Natural killer cell treated with Interleukin-12 subunit alpha and Interleukin-12 subunit beta and Interleukin-15 and Interleukin-18, amount 100 ng/mL, for 72 hours (primary cell): ENCODE measurements around the gene NKX2-1. TPM values are rescaled to one million over a fixed set of nuclear protein-coding genes. Genes with fewer than 3 reads are reported as not detected.
"Not testable (repeated sequence)": the region's sequence is repeated elsewhere in the genome, so short reads cannot be mapped to it uniquely, and the experiment has no call there.

Source experiments
- ATAC-seq, 2 donors: fragments of 150-1000 bp; cut with Tn5 transposase in 1 of 2; sonication (Bioruptor Pico), chemical (Tn5 transposase) in 1 of 2; 2 replicates each; pipeline ENCODE4 v1.10.0; 2021
- DNase-seq: peaks from one replicate; pipeline ENCODE4 v3.0.0; 2022; ENCODE audit warnings: low spot score
- H3K27ac Mint-ChIP-seq, 2 donors: 1 replicate in 1 of 2; 2 replicates in 1 of 2; pipeline ENCODE4 v1.8.0; 2022; ENCODE audit warnings: mixed read lengths in 2 of 2, mild to moderate bottlenecking in 1 of 2, moderate library complexity in 1 of 2
- H3K27me3 Mint-ChIP-seq, 2 donors: 1 replicate in 1 of 2; 2 replicates in 1 of 2; pipeline ENCODE4 v1.8.0; 2022; ENCODE audit warnings: mixed read lengths in 2 of 2
- H3K36me3 Mint-ChIP-seq: one replicate; pipeline ENCODE4 v1.8.0; 2022; ENCODE audit warnings: mixed read lengths
- H3K4me1 Mint-ChIP-seq, 2 donors: 1 replicate in 1 of 2; 2 replicates in 1 of 2; pipeline ENCODE4 v1.8.0; 2022; ENCODE audit warnings: low read depth in 2 of 2, mixed read lengths in 2 of 2, mild to moderate bottlenecking in 1 of 2
- H3K4me3 Mint-ChIP-seq: one replicate; pipeline ENCODE4 v1.8.0; 2022; ENCODE audit warnings: mixed read lengths
- H3K9me3 Mint-ChIP-seq: 2 replicates; pipeline ENCODE4 v1.8.0; 2022; ENCODE audit warnings: mixed read lengths
- total RNA-seq, 2 donors: library from RNA; stranded (reverse); gene quantifications; one replicate each; pipeline ENCODE4 v1.2.3, GENCODE V29; 2022

NKX2-1 gene
- total RNA-seq, 2 donors from 2014 or later, result not detected

DNA sequence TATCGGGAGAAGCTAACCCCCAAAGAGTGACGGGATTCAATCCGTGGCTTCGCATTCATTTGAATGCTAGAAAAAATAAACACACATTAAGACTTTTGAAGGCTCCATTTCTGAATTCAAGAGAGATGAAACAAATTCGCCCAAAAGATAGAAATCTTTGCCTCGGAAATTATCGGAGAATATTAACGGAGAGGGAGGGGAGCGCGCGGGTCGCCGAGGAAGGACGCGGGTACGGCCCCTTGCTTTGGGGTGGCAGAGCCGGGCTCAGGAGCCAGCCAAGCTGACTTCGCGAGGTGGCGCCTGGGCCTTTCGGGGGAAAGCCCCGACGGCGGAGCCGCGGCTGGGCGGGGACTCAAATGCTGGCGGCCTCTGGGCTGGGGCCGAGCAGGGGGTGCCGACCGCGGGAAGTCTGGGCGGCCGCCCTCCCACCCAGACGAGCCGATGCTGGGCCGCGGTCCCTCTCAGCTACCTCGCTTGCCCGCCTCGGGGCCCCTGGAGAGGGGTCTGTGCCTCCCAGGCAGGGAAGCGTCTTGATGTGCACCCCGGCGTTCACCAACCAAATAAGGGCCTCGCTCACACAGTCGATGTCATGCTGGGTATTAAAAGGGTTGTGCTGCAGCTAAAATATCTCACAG is 14.7 kb downstream of the NKX2-1 start:
- H3K27me3 Mint-ChIP-seq, result peaks cover 54 to 73% of the 10 kb centered on the region in 2 donors
- DNase-seq, result no peak
- peaks cover 6 to 12% of the 10 kb centered on the region in 2 donors for H3K4me1 Mint-ChIP-seq
- peaks cover 32% of the 10 kb centered on the region for H3K36me3 Mint-ChIP-seq
- no peak overlapping the region for H3K27ac Mint-ChIP-seq
- peaks cover 11% of the 10 kb centered on the region for H3K9me3 Mint-ChIP-seq
- no peak overlapping the region for H3K4me3 Mint-ChIP-seq
- ATAC-seq, result peak; percentile 15 to 31

DNA sequence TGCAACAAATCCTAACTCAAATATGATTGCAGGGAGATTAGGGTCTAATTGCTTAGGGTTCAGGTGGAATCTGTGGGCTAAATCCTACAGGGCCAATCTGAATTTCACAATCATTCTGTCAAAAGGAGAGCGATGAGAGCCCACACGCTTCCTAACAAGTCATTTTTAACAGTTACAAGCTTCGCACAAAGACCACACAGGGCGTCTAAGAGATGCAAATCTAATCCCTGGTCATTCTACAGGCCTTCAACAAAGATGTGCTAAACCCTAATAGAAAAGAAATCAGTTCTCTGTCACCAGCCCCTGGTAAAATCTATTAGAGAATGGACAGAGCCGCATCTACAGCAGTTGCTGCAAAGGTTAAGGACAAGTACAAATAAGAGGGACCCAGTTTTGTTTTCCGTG is 15.3 kb downstream of the NKX2-1 start:
- H3K4me1 Mint-ChIP-seq, result peaks cover 6 to 12% of the 10 kb centered on the region in 2 donors
- peaks cover 51 to 72% of the 10 kb centered on the region in 2 donors for H3K27me3 Mint-ChIP-seq
- H3K36me3 Mint-ChIP-seq, result peaks cover 31% of the 10 kb centered on the region
- no peak overlapping the region for H3K4me3 Mint-ChIP-seq
- no peak for DNase-seq
- no peak overlapping the region for H3K27ac Mint-ChIP-seq
- no peak for ATAC-seq
- peaks cover 11% of the 10 kb centered on the region for H3K9me3 Mint-ChIP-seq

GRCh38 chr14:36503771-36504741 is 16.0 kb downstream of the NKX2-1 start:
- H3K27me3 Mint-ChIP-seq, result peaks cover 46 to 69% of the 10 kb centered on the region in 2 donors
- ATAC-seq, result no peak
- peaks cover 6 to 7% of the 10 kb centered on the region in 2 donors for H3K4me1 Mint-ChIP-seq
- DNase-seq, result no peak
- no peak overlapping the region for H3K27ac Mint-ChIP-seq
- H3K36me3 Mint-ChIP-seq, result peaks cover 24% of the 10 kb centered on the region
- H3K9me3 Mint-ChIP-seq, result peaks cover 7% of the 10 kb centered on the region
- no peak overlapping the region for H3K4me3 Mint-ChIP-seq

GRCh38 chr14:36502558-36503508 is 17.2 kb downstream of the NKX2-1 start:
- H3K4me3 Mint-ChIP-seq, result no peak overlapping the region
- no peak for DNase-seq
- H3K27ac Mint-ChIP-seq, result no peak overlapping the region
- peaks cover 47 to 70% of the 10 kb centered on the region in 2 donors for H3K27me3 Mint-ChIP-seq
- H3K36me3 Mint-ChIP-seq, result peaks cover 21% of the 10 kb centered on the region
- ATAC-seq, result no peak
- peaks cover 7% of the 10 kb centered on the region for H3K9me3 Mint-ChIP-seq
- peaks cover 6 to 7% of the 10 kb centered on the region in 2 donors for H3K4me1 Mint-ChIP-seq

GRCh38 chr14:36498938-36499337 is 21.1 kb downstream of the NKX2-1 start:
- no peak for ATAC-seq

GRCh38 chr14:36496346-36496745 is 23.7 kb downstream of the NKX2-1 start:
- Mint-ChIP-seq H3K27me3 (peaks cover 13 to 38% of the 10 kb centered on the region in 2 donors), H3K4me1 (no peaks in the 10 kb centered on the region), H3K36me3 (no peaks in the 10 kb centered on the region), H3K27ac (no peak overlapping the region), H3K9me3 (no peaks in the 10 kb centered on the region), H3K4me3 (no peak overlapping the region)
- ATAC-seq (no peak), DNase-seq (no peak)

More at GRCh38 chr14:36498938-36499337, 21.1 kb downstream of the NKX2-1 start:
- peaks cover 3% of the 10 kb centered on the region for H3K9me3 Mint-ChIP-seq
- H3K4me1 Mint-ChIP-seq, result peaks cover 0 to 4% of the 10 kb centered on the region in 2 donors
- peaks cover 6% of the 10 kb centered on the region for H3K36me3 Mint-ChIP-seq
- peaks cover 28 to 53% of the 10 kb centered on the region in 2 donors for H3K27me3 Mint-ChIP-seq
- H3K4me3 Mint-ChIP-seq, result no peak overlapping the region
- no peak overlapping the region for H3K27ac Mint-ChIP-seq
- no peak for DNase-seq

DNA sequence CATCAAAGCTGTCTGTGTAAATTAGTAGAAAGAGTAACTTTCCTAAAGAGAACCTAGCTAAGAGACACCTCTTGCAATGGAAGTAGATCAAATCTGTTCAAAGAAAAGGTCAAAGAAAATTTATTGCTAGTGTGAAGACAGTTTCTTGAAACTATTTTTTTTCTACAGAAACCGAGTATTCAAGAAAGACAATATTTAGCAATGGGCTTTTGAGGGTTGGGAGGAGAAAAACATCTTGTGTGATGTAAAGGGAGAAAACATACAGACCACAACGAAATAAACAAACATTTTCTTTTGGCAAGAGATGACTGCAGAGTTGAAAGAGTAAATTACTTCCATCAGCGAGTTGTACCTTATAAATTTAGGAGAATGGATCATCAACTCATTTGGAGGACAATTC is 24.4 kb downstream of the NKX2-1 start:
- no peak overlapping the region for H3K27ac Mint-ChIP-seq
- H3K9me3 Mint-ChIP-seq, result no peaks in the 10 kb centered on the region
- no peaks in the 10 kb centered on the region for H3K4me1 Mint-ChIP-seq
- ATAC-seq, result no peak
- H3K27me3 Mint-ChIP-seq, result peaks cover 13 to 38% of the 10 kb centered on the region in 2 donors
- H3K4me3 Mint-ChIP-seq, result no peak overlapping the region
- no peaks in the 10 kb centered on the region for H3K36me3 Mint-ChIP-seq
- DNase-seq, result no peak

GRCh38 chr14:36493761-36494160 is 26.3 kb downstream of the NKX2-1 start:
- no peak overlapping the region for H3K27ac Mint-ChIP-seq
- H3K4me1 Mint-ChIP-seq, result no peaks in the 10 kb centered on the region
- no peak overlapping the region for H3K4me3 Mint-ChIP-seq
- H3K36me3 Mint-ChIP-seq, result no peaks in the 10 kb centered on the region
- H3K9me3 Mint-ChIP-seq, result no peaks in the 10 kb centered on the region
- DNase-seq (no peak), ATAC-seq (no peak)
- peaks cover 8 to 23% of the 10 kb centered on the region in 2 donors for H3K27me3 Mint-ChIP-seq

DNA sequence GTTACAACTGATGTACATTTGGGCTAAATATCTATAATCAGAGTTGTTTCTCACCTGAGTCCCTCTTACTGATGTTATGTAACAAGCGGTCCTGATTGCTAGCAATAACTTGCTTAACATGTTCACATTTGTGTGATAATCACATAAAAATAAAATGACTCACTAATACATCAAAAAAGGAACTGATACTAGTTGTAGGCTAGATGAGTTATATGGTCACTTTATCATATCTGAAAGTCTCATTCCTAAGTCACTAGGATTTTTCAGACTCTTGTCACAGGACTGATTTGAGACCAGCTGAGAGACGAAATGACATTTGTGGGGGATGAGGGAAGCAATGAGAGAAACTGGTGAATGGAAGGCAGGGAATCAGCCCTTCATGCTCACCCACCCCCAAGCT is 34.3 kb downstream of the NKX2-1 start:
- no peak for DNase-seq
- ATAC-seq, result no peak
- Mint-ChIP-seq H3K27me3 (peaks cover 0 to 6% of the 10 kb centered on the region in 2 donors), H3K36me3 (no peaks in the 10 kb centered on the region), H3K9me3 (peaks cover 3% of the 10 kb centered on the region), H3K4me1 (no peaks in the 10 kb centered on the region), H3K4me3 (no peak overlapping the region), H3K27ac (no peak overlapping the region)

GRCh38 chr14:36479344-36479743 is 40.7 kb downstream of the NKX2-1 start:
- H3K4me3 Mint-ChIP-seq, result no peak overlapping the region
- no peaks in the 10 kb centered on the region for H3K4me1 Mint-ChIP-seq
- ATAC-seq (no peak), DNase-seq (no peak)
- peaks cover 0 to 14% of the 10 kb centered on the region in 2 donors for H3K27me3 Mint-ChIP-seq
- H3K27ac Mint-ChIP-seq, result no peak overlapping the region
- peaks cover 3% of the 10 kb centered on the region for H3K9me3 Mint-ChIP-seq
- no peaks in the 10 kb centered on the region for H3K36me3 Mint-ChIP-seq

GRCh38 chr14:36478782-36479181 is 41.2 kb downstream of the NKX2-1 start:
- Mint-ChIP-seq H3K4me3 (no peak overlapping the region), H3K9me3 (peaks cover 3% of the 10 kb centered on the region), H3K36me3 (no peaks in the 10 kb centered on the region), H3K27me3 (peaks cover 0 to 14% of the 10 kb centered on the region in 2 donors), H3K27ac (no peak overlapping the region), H3K4me1 (no peaks in the 10 kb centered on the region)
- DNase-seq (no peak), ATAC-seq (no peak)

- Mint-ChIP-seq H3K4me1 (no peaks in the 10 kb centered on the region), H3K36me3 (no peaks in the 10 kb centered on the region), H3K4me3 (no peak overlapping the region), H3K27me3 (peaks cover 0 to 14% of the 10 kb centered on the region in 2 donors), H3K27ac (no peak overlapping the region), H3K9me3 (peaks cover 3% of the 10 kb centered on the region)
- ATAC-seq (no peak), DNase-seq (no peak)
Observed at GRCh38 chr14:36477266-36477665, 42.8 kb downstream of the NKX2-1 start.

DNA sequence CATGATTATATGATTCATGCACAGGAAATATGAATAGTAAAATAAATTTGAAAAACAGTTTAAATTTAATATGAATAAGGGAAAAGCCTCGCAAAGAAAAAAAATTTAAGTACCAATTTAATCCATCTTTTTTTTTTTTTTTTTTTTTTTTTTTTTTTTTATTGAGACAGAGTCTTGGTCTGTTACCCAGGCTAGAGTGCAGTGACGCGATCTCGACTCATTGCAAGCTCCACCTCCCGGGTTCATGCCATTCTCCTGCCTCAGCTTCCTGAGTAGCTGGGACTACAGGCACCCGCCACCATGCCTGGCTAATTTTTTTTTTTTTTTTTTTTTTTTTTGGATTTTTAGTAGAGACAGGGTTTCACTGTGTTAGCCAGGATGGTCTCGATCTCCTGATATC is 44.0 kb downstream of the NKX2-1 start:
- ATAC-seq, DNase-seq, H3K4me1 Mint-ChIP-seq, H3K9me3 Mint-ChIP-seq, H3K36me3 Mint-ChIP-seq, H3K27ac Mint-ChIP-seq, H3K4me3 Mint-ChIP-seq: not testable (repeated sequence)
- H3K27me3 Mint-ChIP-seq, result peaks cover 0 to 14% of the 10 kb centered on the region in 2 donors
